Activated CD4-positive, alpha-beta memory T cell treated with anti-CD3 and anti-CD28 coated beads for 36 hours (primary cell): ENCODE measurements around the gene DCLK1. TPM values are rescaled to one million over a fixed set of nuclear protein-coding genes. Genes with fewer than 3 reads are reported as not detected.

Experiments
- CTCF ChIA-PET: fragments of 350-600 bp; sonication (Branson Sonifier 250); formaldehyde crosslinking; loops from one replicate; lab custom pipeline; 2021; ENCODE audit warnings: antibody characterized with exemption, inconsistent platforms; lab: Charles Lee
- POLR2A ChIA-PET: fragments of 350-600 bp; sonication (Branson Sonifier 250); formaldehyde crosslinking; loops from one replicate; lab custom pipeline; 2021; ENCODE audit warnings: antibody characterized with exemption; lab: Charles Lee
- DNase-seq: peaks from one replicate; pipeline ENCODE4 v3.0.0-alpha.2; 2020
- H3K27ac Mint-ChIP-seq: one replicate; pipeline ENCODE4 v1.8.0; 2021; ENCODE audit warnings: mixed read lengths
- H3K27me3 Mint-ChIP-seq: one replicate; pipeline ENCODE4 v1.8.0; 2021; ENCODE audit warnings: mixed read lengths
- H3K36me3 Mint-ChIP-seq: one replicate; pipeline ENCODE4 v1.8.0; 2021; ENCODE audit warnings: mixed read lengths
- H3K4me1 Mint-ChIP-seq: one replicate; pipeline ENCODE4 v1.8.0; 2021; ENCODE audit warnings: low read depth, mixed read lengths
- H3K4me3 Mint-ChIP-seq: one replicate; pipeline ENCODE4 v1.8.0; 2021; ENCODE audit warnings: mild to moderate bottlenecking, mixed read lengths
- H3K9me3 Mint-ChIP-seq: one replicate; pipeline ENCODE4 v1.8.0; 2021; ENCODE audit warnings: mixed read lengths
- intact Hi-C: fragments of 100-400 bp; cut with micrococcal nuclease; formaldehyde crosslinking; loops from one replicate; pipeline ENCODE4 v1.15.1; 2023
- total RNA-seq, 2 experiments: library from RNA; stranded (reverse); gene quantifications; one replicate each; pipeline ENCODE4 v1.2.3, GENCODE V29; 2021

Gene DCLK1
- total RNA-seq, 2 experiments from 2014 or later: not detected

DNA sequence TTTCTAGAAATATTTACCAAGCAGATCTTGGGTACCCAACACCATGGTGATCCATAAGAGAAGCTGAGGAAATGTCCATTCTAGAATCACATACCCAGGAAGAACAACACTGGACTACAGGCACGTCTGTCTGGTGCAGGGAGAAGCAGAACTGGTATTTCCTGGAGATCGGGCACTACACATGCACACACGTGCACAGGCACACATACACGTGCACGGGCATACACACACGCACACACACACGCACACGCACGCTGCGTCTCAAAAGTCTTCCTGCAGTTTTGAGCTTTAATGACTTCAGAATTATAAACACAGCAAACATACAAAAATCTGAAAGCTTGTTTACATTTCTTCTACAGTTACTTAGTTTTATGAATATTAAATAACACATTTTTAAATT, 189.8 kb downstream of the DCLK1 start:
- no peaks in the 10 kb centered on the region for H3K27me3 Mint-ChIP-seq
- no peaks in the 10 kb centered on the region for H3K36me3 Mint-ChIP-seq
- ChIA-PET CTCF (interaction anchor here (0.7 kb wide), 1 partner anchor 218 kb away, joined by 3 read pairs; no protein-coding TSS in a partner anchor), POLR2A (no interaction called here)
- DNase-seq: no peak
- intact Hi-C loops: no loop called here
- peaks cover 7% of the 10 kb centered on the region for H3K9me3 Mint-ChIP-seq
- H3K27ac Mint-ChIP-seq: no peak overlapping the region
- no peaks in the 10 kb centered on the region for H3K4me1 Mint-ChIP-seq
- H3K4me3 Mint-ChIP-seq: no peak overlapping the region

DNA sequence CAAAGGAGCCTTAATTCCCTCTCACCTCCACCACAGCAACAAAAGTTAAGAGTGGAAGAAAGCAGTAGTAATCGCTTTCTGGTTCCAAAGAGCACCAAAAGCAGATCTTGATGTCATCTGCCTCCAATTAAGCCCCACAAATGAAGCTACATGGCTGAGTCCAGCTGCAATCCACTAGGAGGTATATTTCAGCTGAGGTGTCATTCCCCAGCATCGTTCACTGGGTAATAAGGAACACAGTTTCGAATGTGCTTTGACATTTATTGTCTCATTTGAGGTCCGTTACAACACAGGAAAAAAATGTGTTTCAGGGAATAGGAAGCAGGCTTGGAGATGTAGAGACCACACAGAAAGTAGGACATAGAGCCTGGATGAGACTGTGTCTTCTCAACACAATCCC, 190.4 kb downstream of the DCLK1 start:
- Mint-ChIP-seq H3K36me3 (no peaks in the 10 kb centered on the region), H3K27ac (no peak overlapping the region), H3K4me1 (no peaks in the 10 kb centered on the region), H3K4me3 (no peak overlapping the region), H3K9me3 (peaks cover 7% of the 10 kb centered on the region), H3K27me3 (no peaks in the 10 kb centered on the region)
- ChIA-PET CTCF (no interaction called here), POLR2A (no interaction called here)
- intact Hi-C loops: no loop called here
- DNase-seq: no peak

DNA sequence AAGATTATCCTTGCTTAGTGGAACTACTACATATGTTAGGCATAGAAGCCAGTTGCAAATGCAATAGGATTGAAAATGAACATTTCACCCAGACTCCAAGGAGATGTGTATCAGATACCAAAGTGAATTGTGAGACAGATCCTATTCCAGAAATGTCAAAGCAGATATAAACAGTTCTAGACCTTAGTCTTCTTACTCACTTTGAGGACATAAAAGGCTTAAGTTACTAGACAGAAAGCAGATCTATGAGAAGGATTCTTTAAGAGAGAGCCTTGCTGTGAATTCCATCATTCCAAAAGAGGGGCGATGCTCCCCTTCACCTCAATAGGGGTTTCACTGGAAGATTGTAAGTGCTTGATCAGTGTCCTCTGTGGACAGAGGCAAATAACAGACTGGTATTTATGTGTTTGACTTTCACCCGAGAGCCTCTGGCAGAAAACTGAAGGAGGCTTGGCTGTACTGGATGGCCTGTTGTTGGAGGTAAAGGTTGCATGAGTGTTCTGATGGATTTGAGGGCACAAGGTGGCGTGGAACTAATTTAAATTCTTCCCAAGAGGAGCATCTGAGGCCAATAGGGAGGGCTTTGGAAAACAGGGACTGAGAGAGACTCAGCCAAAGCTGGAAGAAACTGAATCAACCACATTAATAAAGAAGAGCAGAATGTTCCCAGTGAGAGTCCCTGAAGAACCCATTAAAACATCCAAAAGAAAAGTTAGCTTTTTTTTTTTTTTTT, 194.8 kb downstream of the DCLK1 start:
- H3K36me3 Mint-ChIP-seq: no peaks in the 10 kb centered on the region
- H3K27ac Mint-ChIP-seq: no peak overlapping the region
- no peaks in the 10 kb centered on the region for H3K27me3 Mint-ChIP-seq
- POLR2A ChIA-PET: no interaction called here
- H3K4me1 Mint-ChIP-seq: no peaks in the 10 kb centered on the region
- no peak overlapping the region for H3K4me3 Mint-ChIP-seq
- H3K9me3 Mint-ChIP-seq: no peaks in the 10 kb centered on the region
- no peak for DNase-seq
- intact Hi-C loops: no loop called here
- CTCF ChIA-PET: no interaction called here

DNA sequence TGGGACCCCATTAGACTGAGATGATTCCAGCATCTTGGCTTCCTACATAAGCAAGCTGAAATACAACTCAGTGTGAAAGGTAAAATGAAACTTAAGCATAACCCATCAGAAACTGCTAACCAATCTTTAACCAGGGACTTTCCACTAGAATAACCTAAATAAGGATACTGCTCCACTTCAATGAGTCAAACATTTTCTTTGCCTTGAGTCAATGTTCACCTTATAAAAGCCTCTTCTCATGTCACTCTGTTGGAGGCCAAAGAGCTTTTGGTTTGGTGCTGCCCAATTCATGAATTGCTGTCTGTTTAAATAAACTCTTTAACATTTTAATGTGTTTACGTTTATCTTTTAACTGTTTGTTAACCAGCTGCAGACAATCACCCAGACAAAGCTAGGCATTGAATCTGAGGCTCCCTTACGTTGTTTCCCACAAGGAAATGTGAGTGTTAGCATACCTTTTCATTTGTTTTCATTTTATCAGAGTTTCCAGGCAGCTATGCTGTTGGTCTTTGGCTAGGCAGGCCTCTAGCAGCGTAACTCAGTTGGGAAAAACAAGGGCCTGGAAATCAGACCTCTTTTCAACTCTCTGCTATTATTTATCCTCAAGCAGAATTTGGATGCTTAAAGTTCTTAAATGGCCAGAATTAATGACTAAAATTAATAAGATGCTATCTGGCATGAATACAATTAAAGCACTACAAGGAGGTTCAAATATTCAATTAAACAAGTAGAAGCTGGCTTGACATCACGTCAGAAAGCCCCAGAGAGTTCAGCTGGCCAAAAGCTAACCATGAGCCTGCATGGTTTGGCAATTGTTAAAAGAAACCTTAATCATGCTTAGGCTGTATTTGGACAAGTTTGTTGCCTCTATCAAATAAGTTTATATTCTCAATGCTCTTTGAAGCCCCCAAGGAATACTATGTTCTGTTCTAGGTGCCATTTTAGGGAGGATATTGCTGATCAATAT, 200.2 kb downstream of the DCLK1 start:
- Mint-ChIP-seq H3K9me3 (no peaks in the 10 kb centered on the region), H3K27ac (no peak overlapping the region), H3K27me3 (no peaks in the 10 kb centered on the region), H3K36me3 (no peaks in the 10 kb centered on the region), H3K4me3 (no peak overlapping the region), H3K4me1 (no peaks in the 10 kb centered on the region)
- POLR2A ChIA-PET: no interaction called here
- intact Hi-C loops: no loop called here
- no peak for DNase-seq
- CTCF ChIA-PET: no interaction called here

DNA sequence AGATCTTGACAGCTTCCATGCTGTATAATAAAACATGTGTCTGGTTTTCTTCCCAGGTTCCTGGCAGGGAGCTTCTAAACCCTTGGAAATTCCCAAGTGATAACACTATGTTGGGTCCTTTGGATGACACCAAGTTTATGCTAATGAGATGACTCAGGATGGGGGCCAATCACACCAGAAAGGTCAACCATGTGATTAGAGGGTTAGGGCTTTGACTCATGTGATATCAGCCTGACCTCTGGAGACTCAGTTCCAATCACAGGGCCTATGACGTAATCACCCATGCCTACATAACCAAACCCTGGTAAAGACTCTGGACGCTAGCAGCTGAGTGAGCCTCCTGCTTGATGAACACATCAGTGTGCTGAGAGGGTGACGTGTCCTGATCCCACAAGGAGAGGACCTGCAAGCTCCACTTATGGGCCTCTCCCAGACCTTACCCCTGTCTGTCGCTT, 203.6 kb downstream of the DCLK1 start:
- no peak overlapping the region for H3K27ac Mint-ChIP-seq
- ChIA-PET POLR2A (no interaction called here), CTCF (interaction anchor here (0.7 kb wide), 1 partner anchor 221 kb away, joined by 3 read pairs; no protein-coding TSS in a partner anchor)
- no peaks in the 10 kb centered on the region for H3K4me1 Mint-ChIP-seq
- intact Hi-C loops: no loop called here
- no peaks in the 10 kb centered on the region for H3K9me3 Mint-ChIP-seq
- no peaks in the 10 kb centered on the region for H3K36me3 Mint-ChIP-seq
- H3K4me3 Mint-ChIP-seq: no peak overlapping the region
- no peak for DNase-seq
- no peaks in the 10 kb centered on the region for H3K27me3 Mint-ChIP-seq

DNA sequence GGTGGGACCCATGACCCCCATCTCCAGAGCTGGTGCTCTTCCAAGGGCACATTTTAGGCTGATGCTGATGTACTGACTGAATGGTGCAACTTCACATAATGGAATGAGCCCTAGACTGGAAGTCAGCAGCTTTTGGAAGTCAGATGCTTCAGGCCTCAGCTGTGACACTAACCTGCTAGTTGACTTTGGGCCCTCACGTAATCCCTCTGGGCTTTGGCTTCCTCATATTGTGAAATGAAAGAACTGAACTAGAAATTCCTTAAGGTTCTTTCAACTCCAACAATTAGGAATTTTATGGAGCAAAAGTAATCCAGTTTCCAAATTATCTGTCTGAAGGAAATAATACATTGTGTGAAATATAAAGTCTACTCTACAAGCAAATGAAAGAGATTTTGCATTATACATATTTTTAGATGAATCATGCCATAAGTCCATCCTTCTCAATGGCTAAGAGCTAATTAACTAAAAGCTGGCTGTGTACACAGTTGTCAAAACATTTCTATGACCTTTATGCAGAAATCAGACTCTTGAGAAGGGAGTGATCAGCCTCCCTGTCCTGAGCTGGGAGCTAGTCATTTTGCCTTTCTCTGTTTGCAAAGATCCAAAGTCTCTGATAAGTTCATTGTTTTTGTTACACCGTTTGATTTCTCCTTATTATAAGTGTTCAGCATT, 204.2 kb downstream of the DCLK1 start:
- Mint-ChIP-seq H3K9me3 (no peaks in the 10 kb centered on the region), H3K4me1 (no peaks in the 10 kb centered on the region), H3K27ac (no peak overlapping the region), H3K4me3 (no peak overlapping the region), H3K27me3 (no peaks in the 10 kb centered on the region), H3K36me3 (no peaks in the 10 kb centered on the region)
- POLR2A ChIA-PET: no interaction called here
- DNase-seq: no peak
- CTCF ChIA-PET: interaction anchor here (0.7 kb wide), 1 partner anchor 221 kb away, joined by 3 read pairs; no protein-coding TSS in a partner anchor
- intact Hi-C loops: no loop called here

DNA sequence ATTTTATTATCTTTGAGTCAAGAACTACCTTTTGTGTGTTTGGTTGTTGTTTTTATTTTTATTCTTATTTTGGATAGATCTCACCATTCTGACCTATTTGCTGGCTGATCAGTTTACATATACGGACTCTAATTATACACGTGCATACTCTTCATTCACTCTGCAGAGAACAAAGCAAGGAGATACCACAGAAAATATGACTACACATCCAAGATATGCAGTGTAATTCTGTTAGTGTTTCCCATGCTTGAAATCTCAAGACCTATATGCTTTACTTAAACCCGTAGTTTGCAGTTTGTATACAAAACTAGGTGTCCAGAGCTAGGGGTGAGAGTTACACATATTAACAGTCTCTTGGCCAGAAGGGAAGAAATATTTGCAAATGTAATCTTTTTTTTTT, 205.5 kb downstream of the DCLK1 start:
- H3K27ac Mint-ChIP-seq: no peak overlapping the region
- DNase-seq: no peak

DNA sequence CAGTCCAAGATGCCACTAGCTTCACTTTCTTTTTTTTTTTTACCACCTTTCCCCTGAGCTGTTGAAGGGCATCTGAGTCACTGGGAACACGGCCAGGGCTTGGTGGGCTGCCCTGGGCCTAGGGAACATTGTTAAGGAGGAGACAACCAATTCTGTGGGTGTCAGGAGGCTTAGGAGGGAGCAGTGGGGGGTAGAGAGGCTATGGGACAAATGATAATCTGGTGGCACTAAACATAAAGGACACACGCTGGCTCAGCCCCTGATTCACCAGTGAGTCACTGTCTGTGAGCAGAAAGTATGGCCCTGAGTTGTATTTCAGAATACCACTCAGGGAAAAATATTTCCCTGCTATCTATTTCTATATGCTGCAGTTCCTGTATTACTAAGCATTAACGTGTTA, 207.8 kb downstream of the DCLK1 start:
- Mint-ChIP-seq H3K36me3 (no peaks in the 10 kb centered on the region), H3K27me3 (peaks cover 2% of the 10 kb centered on the region), H3K27ac (no peak overlapping the region), H3K4me1 (no peaks in the 10 kb centered on the region), H3K9me3 (no peaks in the 10 kb centered on the region), H3K4me3 (no peak overlapping the region)
- intact Hi-C loops: no loop called here
- ChIA-PET POLR2A (no interaction called here), CTCF (no interaction called here)
- no peak for DNase-seq

More for the DNA sequence above, 205.5 kb downstream of the DCLK1 start:
- CTCF ChIA-PET: no interaction called here
- no peaks in the 10 kb centered on the region for H3K4me1 Mint-ChIP-seq
- no peaks in the 10 kb centered on the region for H3K36me3 Mint-ChIP-seq
- intact Hi-C loops: no loop called here
- H3K4me3 Mint-ChIP-seq: no peak overlapping the region
- H3K27me3 Mint-ChIP-seq: peaks cover 2% of the 10 kb centered on the region
- no peaks in the 10 kb centered on the region for H3K9me3 Mint-ChIP-seq
- POLR2A ChIA-PET: no interaction called here

DNA sequence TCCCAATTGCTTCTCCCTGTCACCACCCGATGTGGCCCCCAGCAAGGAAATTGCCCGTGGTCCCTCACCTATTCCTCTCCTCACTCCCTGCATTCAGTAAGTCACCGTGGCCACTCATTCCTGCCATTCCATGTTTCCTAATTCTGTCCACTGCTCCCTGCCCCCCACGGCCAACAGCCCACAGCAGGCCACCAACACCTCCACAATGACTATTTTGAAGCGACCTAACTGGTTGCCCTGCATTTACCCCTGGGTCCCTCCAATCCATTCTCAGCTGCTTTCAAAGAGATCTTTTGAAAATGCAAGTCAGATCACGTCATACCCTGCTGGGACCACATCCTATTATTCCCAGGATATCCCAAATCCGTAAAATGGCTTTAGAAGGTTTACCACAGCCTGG, 210.4 kb downstream of the DCLK1 start:
- H3K27ac Mint-ChIP-seq: no peak overlapping the region
- DNase-seq: no peak
- H3K4me3 Mint-ChIP-seq: no peak overlapping the region
- no peaks in the 10 kb centered on the region for H3K4me1 Mint-ChIP-seq
- peaks cover 2% of the 10 kb centered on the region for H3K27me3 Mint-ChIP-seq
- no peaks in the 10 kb centered on the region for H3K9me3 Mint-ChIP-seq
- intact Hi-C loops: no loop called here
- no peaks in the 10 kb centered on the region for H3K36me3 Mint-ChIP-seq
- POLR2A ChIA-PET: no interaction called here
- CTCF ChIA-PET: no interaction called here

DNA sequence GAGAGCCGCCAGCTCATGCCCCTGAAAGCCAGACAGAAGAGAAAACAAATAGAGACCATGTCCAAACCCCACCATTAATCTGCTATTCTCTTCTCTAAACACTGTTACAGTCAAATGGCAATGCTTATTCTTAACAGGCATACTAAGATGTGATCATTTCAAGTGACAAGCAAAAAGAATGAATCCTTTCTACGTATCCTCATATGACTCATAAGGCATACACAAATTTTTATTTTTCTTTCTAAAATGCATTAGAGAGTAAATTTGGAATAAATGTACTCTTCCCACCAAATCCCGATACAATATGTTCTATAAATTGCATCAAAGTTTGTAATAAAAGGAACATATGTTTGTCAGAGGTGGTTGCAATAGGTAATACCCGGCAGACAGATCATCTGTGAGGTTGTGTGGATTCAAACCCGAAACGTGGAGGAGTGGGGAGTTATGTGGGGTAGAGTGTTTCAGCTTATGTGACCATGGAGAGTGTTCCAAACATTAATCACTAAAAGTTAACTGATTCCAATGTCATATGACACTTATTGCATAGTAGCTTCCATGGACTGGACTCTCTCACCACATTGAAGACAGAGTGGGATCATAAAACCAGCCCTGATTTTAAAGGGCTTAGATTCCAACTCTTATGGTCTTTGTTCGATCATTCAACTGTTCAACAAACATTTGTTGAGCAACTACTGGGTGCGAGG, 213.1 kb downstream of the DCLK1 start:
- Mint-ChIP-seq H3K4me3 (no peak overlapping the region), H3K27me3 (peaks cover 2% of the 10 kb centered on the region), H3K36me3 (no peaks in the 10 kb centered on the region), H3K4me1 (no peaks in the 10 kb centered on the region), H3K27ac (no peak overlapping the region), H3K9me3 (no peaks in the 10 kb centered on the region)
- ChIA-PET CTCF (no interaction called here), POLR2A (no interaction called here)
- no peak for DNase-seq
- intact Hi-C loops: no loop called here

DNA sequence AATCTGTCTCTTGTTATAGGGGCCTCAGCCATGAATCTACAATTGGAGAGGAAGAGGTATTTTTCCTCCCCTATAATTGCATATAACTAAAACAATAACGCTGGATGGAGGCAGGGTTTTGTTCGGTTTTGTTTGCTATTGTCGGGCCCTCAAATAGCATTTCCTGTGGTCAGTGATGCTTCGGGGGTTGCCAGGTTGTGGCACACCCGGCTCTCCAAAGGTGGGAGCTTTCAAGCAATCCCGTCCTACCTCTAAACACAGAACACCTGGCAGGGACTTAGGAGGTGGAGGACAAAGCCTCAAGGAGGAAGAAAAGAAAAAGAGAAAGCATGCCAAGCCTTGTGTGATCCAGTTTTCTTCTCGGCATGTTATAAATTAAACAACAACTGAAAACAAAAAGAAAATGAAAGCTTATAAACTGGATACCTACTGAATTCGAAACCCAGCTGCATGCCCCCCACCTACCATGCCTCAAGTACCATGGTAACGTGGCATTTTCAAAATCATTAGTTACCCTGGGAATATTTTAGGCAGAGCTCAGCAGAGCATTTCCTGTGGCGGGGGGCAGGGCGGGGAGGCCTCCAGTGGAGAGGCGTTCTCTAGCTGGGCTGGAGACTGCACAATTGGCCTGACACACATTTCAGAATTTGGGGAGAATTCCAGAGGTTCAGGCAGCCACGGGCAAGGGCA, 213.8 kb downstream of the DCLK1 start:
- H3K4me3 Mint-ChIP-seq: no peak overlapping the region
- H3K27me3 Mint-ChIP-seq: peaks cover 2% of the 10 kb centered on the region
- intact Hi-C loops: no loop called here
- H3K36me3 Mint-ChIP-seq: no peaks in the 10 kb centered on the region
- CTCF ChIA-PET: no interaction called here
- H3K27ac Mint-ChIP-seq: no peak overlapping the region
- no peaks in the 10 kb centered on the region for H3K4me1 Mint-ChIP-seq
- no peak for DNase-seq
- POLR2A ChIA-PET: no interaction called here
- H3K9me3 Mint-ChIP-seq: no peaks in the 10 kb centered on the region
